Activated naive CD4-positive, alpha-beta T cell treated with Interleukin-2 at 50 U/mL for 16 hours (primary cell): ENCODE data around the gene PABPN1.
"Not testable (repeated sequence)": the region's sequence is repeated elsewhere in the genome, so short reads cannot be mapped to it uniquely, and the experiment has no call there.

Experiments
- DNase-seq: peaks from one replicate; pipeline ENCODE4 v3.0.0-alpha.2; 2020

The PABPN1 gene

DNA sequence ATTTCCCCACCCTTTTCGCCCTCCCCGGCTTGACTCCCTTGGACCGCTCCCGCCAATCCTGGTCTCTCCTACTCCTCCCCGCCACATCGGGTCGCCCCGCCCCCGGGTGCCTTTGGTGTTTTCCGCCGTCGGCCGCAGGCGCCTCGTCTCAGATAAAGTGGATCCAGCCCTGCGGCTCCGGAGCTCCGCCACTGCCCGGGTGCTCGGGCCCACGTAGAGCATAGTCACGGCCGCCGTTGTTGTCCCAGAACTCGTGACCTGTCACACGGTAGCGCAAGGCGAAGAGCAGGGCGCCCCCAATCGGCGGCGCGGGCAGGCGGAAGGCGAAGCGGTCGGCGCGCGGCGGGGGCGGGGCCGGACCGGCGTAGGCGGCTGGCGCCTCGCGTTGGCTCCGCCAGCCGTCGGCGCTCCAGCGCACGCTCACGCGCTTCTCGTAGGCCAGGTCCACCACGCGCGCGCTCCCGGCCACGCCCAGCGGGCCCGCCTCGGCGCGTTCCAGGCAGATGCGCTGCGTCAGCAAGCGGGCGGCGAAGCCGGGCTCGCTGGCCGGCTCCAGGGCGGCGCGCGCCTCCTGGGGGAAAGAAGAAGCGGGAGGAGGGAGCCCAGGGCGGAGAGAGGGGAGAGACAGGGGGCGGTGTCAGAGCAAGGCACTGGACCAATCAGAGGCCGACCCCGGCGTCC is 19.8 kb upstream of the PABPN1 start:
- DNase-seq = peak; percentile 97

DNA sequence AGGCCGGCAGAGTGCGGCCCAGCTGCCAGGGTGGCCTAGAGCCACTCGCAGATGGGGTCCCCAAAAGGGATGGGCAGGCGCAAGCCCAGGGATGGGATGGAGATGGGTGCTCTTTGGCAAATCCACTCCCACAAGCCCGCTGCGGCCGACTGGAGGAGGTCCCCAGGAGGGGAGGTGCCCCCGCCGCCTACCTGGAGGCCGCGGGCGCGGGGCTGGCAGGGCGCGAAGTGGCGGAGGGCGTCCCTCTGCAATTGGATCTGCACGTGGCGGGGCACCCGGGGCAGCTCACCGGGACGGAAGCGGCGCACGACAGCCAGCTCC is 19.3 kb upstream of the PABPN1 start:
- no peak for DNase-seq

DNA sequence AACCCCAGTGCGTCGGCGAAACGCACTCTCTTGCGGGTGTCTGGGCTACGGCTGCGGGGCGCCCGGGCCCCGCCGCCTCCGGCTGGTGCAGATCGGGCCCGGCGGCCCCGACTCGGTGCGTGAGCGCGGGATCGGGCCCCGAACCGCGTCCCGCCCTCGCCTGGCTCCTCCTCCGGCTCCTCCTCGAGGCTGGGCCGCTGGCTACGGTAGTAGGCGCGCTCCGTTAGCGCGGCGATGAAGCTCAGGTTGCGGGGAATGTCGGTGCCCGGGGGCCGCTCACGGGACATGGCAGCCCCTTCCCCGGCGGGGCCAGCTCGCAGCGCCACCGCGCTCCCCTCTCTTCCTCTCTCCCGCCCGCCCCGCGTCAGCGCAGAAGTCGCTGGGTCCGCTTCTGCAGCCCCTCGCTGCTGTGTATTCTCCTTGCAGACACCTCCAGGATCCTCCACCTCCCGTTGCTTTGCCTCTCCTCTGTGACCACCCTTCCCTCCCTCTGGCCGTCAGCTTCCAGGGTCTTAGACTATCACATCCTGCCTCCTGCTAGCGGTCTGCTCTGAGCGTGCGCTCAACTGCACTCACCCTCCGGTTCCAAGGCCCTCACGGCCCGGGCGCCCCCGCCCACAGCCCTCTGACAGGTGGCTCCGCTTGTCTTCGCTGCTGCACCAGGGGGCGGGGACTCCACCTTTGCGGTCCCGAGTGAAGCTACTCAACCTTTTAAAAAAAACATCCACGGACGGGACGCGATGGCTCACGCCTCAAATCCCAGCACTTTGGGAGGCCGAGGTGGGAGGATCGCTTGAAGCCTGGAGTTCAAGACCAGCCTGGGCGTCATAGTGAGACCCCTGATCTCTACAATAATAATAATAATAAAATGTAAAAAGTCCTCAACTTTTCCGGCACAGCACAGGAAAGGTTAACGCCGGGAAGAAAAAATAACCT is 18.7 kb upstream of the PABPN1 start, which contains the start of gene PPP1R3E:
Gene PPP1R3E (minus strand): TSS at position 570 of the 936 bp plus-strand sequence. CDS start 283 bp downstream, at position 287.
- DNase-seq = peak; percentile 87

DNA sequence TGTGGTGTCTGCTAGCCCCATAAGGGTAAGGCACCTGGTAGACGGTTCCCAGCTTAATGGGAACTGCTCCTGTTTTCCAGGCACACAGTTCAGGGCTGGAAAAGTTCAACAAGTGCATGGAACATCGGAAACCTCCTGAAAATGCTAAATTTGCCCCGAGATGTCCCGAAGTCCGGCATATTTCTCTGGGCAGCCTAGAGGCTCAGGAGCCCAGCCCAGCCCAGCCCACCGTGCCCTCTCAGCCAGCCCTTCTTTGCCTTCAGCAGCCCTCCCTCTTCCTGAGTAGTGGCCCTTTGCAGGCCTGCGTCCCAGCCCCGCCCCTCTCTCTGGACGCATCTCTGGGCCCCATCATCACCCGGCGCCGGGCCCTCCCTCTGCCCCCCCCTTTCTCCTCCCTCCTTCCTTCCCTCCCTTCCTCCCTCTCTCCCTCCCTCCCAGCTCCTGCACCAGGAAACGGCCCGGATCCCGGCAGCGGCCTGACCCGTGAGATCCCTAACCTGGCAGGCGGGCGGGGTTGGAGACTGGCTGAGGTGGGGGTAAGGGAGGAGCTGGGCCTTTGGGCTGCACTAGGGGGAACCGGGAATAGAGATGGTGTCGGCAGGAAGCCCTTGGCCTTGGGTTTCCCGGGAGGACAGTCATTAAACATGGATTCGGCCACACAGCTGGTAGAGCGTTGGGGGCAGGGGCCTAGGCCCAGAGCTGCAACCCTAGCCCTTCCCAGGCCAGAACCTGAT is 14.7 kb upstream of the PABPN1 start, which contains the start of gene BCL2L2:
Gene BCL2L2 (plus strand): TSS at position 422 of the 734 bp plus-strand sequence. CDS start 935 bp downstream, outside the sequence.
- DNase-seq = no peak

DNA sequence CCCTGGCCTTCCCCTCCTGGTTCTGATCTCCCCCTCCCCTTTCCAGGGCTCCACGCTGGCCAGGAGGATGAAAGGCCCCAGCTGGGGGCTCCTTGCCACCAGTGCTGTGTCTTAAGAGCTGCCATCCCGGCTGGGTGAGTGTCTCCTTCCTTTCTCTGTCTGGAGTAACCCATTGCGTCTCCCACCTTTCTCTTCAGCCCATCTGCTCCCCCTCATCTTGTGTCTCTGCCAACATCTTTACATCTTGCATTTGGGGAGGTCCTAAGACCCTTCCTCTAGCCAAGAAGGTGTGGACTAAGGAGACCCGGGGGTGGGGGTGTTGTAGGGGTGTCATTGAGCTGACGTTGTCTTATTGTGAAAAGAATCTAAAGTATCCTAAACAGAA is 14.1 kb upstream of the PABPN1 start:
- no peak for DNase-seq

DNA sequence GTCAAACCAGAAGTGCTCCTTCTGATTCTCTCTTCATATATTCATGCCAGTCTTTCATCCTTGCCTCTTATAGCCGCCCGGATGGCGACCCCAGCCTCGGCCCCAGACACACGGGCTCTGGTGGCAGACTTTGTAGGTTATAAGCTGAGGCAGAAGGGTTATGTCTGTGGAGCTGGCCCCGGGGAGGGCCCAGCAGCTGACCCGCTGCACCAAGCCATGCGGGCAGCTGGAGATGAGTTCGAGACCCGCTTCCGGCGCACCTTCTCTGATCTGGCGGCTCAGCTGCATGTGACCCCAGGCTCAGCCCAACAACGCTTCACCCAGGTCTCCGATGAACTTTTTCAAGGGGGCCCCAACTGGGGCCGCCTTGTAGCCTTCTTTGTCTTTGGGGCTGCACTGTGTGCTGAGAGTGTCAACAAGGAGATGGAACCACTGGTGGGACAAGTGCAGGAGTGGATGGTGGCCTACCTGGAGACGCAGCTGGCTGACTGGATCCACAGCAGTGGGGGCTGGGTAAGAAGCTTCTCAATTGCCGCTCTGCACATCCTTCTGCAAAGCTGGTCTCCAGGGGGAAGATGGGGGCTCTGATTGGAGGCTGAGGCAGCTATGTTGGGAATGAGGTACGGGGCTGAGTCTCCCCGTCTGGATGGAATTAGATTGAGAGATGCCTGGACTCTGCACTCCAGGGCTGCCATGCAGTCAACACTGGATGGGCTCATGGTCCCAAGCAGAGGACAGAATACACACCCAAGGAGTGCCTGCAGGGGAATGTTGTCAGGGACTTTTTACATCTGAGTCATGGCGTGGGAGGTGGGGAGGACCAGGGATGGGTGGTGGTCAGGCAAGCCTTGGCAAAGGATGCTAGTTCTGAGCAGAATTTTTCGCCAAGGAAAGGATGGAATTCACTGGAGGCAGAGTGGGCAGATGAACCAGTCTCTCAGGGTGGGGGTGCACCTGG is 13.3 kb upstream of the PABPN1 start:
- DNase-seq = no peak

DNA sequence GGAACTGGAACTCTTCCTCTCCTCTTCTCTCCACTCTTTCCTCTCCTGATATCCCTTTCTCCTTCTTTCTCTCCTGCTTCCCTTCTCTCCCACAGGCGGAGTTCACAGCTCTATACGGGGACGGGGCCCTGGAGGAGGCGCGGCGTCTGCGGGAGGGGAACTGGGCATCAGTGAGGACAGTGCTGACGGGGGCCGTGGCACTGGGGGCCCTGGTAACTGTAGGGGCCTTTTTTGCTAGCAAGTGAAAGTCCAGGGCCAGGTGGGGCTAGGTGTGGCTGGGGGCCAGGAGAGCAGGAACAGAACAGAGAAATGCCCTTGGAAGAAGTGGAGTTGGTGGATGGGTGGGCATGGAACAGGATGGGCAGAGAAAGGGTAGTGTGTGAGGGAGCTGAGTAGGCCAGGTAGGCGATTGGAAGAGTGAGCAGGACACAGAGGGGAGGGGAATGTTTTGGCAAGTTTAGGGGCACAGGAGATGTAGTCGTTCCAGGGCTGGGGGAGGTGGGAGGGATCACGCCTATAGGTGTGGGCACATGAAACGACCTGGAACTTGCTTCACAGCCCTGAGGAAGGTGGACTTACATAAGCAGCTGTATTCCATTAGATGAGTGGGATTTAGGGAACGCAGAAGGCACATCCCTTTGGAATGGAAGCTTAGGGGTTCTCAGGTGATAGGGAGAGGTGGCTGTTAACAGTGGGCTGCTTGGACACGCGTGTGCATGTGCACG is 12.4 kb upstream of the PABPN1 start:
- no peak for DNase-seq

DNA sequence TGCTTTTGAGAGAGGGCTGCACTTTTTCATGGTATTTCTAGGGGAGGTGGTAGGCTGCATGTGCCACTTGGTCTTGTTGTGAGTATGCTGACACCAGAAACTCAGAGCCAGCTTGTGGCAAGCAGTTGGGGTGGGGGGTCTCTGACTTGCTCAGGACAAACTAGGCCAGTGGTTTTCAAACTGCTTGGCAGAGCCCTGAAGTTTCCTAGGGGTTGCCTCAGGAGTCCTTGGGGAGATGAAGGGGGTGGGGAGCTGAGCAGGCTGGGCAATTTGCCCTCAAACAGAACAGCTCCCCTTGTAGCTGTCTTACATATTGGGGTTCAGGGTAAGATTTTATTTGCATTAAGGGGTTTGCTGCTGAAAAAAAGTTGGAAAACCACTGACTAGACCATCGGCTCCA is 10.7 kb upstream of the PABPN1 start:
- no peak for DNase-seq

DNA sequence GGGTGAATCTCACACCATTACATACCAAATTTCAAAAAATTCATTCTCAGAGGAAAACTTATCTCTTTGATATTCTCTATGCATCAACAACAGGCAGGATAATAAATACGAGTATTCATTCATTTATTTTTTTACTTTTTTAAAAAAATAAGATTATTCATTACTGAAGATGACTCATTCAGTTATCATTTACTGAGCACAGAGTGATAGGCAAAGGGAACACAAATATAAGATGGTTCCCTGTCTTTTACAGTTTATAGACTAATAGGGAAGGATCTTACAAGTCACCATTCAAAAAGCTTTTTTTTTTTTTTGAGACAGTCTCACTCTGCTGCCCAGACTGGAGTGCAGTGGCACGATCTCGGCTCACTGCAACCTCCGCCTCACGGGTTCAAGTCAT is 5.0 kb upstream of the PABPN1 start:
- DNase-seq = no peak

DNA sequence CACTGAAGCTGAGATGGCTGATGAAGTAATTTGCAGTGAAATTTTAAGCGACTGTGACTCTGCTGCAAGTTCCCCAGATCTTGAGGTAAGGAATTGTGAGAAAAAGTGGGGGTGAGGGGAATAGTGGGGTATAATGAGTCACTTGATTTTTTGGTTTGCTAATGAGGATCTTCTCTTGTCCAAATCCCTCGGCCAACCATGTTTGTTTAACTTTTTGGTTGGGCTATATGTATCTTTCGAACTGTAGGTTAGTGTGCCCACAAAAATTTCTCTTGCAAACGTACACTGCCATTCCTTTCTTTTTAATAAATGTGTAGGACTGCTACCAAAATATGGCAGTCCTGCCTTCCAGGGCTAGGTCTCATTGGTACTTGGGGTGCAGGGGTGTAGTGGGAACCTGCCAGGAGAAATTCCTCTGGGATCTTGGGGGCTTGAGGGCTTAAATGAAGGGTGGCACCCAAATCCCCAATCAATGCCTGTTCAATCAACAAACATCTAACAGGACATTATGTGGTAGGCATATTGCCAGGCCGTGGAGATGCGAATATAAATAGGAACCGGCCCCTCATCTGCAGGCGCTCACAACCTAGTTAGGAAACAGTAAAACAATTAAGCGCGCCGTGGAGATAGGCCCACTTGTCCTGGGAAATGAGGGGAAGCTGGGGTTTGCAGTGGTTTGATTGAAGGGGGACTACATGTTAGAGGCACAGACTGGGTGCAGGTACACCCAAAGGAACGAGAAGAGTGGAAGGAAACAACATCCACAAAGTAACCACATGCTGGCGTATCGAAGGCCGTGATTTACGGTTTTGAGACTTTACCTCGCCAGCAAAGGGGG is 1.3 kb upstream of the PABPN1 start:
- no peak for DNase-seq

DNA sequence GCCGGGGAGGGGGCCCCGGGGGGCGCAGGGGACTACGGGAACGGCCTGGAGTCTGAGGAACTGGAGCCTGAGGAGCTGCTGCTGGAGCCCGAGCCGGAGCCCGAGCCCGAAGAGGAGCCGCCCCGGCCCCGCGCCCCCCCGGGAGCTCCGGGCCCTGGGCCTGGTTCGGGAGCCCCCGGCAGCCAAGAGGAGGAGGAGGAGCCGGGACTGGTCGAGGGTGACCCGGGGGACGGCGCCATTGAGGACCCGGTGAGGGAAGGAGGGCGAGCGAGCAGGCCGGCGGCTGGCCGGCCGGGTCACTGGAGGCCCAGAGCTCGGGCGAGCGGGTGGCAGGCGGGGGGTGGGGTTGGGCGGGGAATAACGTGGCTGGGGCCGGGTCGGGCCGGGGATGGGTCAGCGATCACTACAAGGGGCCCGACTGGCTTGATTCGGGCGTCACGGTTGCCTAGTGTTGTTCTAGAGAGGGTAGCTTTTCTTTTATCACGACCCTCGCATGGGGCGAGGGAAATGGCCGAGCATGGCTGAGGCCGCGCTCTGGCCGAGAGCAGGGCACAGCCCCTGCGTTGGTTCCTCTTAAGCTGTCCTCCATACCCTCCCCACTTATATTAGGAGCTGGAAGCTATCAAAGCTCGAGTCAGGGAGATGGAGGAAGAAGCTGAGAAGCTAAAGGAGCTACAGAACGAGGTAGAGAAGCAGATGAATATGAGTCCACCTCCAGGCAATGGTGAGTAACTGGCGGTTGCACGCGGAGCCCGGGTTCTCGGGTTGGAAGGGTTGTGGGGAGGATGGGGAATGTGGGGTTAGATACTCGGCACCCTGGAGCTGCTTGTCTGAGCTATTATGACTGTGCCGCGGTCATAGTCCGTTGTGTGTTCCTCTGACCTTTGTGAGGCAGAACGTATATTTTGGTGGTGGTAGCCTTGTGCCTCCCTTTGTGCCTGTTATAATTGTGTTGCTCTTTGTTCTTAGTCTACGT is 603 bp downstream of the PABPN1 start:
- DNase-seq = peak; percentile 73

DNA sequence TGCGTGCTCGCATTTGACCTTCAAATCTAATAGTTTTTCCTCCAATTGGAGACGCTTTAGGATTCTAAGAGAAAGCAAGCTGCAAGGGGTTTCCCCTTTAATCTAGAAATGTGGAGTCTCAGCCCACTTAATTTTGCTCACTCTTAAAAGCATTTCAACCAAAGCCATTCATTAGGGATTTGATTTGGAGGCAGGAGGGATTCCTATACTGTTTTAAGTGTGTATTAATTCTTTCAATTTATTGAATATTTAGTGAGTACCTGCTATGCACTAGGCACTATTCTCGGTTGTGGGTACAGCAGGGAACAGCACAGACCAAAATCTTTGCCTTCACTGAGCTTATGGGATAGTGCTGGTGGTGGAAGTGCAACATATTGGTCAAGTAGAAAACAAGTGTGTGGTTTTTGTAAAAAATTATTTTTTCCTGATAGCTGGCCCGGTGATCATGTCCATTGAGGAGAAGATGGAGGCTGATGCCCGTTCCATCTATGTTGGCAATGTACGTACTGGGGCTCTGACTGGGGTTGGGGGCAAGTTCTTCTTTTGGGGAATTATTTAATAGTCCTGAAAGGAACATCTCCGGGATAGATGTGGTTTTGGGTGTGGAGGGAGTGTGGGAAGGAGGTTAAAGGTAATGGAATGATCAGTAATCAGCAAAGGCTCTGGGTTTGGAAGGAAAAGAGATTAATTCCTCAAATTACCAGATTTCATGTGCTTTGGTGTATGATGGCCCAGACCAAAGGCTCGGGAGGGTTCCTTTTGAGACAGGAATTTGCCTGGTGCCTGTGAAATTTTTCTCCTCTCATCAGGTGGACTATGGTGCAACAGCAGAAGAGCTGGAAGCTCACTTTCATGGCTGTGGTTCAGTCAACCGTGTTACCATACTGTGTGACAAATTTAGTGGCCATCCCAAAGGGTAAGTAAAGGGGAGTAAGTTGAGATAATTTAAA is 1.6 kb downstream of the PABPN1 start:
- DNase-seq = no peak

DNA sequence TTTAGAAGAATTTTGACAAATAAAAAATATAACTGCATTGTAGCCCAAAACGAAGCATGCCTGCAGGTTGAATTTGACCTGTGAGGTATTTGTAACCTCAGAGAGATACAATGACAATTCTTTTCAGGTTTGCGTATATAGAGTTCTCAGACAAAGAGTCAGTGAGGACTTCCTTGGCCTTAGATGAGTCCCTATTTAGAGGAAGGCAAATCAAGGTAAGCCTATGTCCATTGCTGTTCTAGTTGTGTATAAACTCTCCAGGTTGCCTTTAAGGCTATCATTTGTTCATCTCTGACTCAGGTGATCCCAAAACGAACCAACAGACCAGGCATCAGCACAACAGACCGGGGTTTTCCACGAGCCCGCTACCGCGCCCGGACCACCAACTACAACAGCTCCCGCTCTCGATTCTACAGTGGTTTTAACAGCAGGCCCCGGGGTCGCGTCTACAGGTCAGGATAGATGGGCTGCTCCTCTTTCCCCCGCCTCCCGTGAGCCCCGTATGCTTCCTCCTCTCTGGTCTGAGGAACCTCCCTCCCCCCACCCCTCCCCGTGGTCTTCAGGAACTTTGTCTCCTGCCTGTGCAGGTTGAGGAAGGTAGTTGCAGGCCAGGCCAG is 2.7 kb downstream of the PABPN1 start:
- no peak for DNase-seq

DNA sequence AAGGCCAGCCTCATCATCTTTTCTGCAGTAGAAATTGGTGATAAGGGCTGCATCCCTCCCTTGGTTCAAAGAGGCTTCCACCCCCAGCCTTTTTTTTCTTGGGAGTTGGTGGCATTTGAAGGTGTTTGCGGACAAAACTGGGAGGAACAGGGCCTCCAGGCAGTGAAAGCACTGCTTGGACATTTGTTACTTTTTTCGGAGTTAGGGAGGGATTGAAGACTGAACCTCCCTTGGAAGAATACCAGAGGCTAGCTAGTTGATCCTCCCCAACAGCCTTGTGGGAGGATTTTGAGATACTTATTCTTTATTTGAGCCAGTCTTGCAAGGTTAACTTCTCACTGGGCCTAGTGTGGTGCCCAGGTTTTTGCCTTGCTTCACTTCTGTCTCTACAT is 3.2 kb downstream of the PABPN1 start:
- DNase-seq = no peak

DNA sequence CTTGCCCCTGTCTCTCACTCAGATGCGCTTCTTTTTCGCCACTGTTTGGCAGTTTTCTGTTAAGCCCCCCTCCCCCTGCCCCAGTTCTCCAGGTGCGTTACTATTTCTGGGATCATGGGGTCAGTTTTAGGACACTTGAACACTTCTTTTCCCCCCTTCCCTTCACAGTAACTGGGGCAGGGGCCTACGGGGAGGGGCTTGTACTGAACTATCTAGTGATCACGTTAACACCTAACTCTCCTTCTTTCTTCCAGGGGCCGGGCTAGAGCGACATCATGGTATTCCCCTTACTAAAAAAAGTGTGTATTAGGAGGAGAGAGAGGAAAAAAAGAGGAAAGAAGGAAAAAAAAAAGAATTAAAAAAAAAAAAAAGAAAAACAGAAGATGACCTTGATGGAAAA is 3.7 kb downstream of the PABPN1 start:
- DNase-seq = no peak

DNA sequence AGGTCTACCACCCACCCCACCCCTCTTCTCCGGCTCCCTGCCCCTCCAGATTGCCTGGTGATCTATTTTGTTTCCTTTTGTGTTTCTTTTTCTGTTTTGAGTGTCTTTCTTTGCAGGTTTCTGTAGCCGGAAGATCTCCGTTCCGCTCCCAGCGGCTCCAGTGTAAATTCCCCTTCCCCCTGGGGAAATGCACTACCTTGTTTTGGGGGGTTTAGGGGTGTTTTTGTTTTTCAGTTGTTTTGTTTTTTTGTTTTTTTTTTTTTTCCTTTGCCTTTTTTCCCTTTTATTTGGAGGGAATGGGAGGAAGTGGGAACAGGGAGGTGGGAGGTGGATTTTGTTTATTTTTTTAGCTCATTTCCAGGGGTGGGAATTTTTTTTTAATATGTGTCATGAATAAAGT is 4.5 kb downstream of the PABPN1 start:
- DNase-seq = not testable (repeated sequence)

DNA sequence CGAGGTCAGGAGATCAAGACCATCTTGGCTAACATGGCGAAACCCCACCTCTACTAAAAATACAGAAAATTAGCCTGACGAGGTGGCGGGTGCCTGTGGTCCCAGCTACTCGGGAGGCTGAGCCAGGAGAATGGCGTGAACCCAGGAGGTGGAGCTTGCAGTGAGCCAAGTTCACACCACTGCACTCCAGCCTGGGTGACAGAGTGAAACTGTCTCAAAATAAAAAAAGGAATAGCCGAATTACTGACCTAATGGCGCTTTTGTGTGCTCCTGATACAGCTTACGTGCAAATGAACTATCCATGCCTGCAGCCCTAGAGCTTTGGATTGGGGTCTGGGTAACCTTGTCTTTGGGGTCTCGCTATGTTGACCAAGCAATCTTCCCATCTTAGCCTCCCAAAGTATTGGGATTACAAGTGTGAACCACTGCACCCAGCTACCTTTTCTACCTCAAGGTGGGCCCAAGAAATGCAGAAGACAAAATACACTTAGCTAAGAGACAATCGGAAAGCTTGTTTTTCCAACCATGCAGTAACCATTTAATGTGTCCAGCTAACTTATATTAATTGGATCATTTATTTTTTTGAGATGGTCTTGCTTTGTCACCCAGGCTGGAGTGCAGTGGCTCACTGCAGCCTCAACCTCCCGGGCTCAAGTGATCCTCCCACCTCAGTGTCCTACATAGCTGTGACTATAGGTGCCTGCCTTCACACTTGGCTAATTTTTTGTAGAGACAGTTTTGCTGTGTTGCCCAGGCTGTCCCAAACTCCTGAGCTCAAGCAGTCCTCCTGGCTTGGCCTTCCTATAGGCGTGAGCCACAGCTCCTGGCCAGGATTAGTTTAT is 5.5 kb downstream of the PABPN1 start:
- no peak for DNase-seq
